Activated naive CD4-positive, alpha-beta T cell treated with anti-CD3 and anti-CD28 coated beads, Interleukin-2, amount 50 U/mL, for 24 hours (primary cell): ENCODE results near the gene NFASC.

ENCODE experiments used
- H3K27ac Mint-ChIP-seq: one replicate; pipeline ENCODE4 v1.8.0; 2021; ENCODE audit warnings: mild to moderate bottlenecking, mixed read lengths
- H3K27me3 Mint-ChIP-seq: one replicate; pipeline ENCODE4 v1.8.0; 2021; ENCODE audit warnings: mixed read lengths
- H3K36me3 Mint-ChIP-seq: one replicate; pipeline ENCODE4 v1.8.0; 2021; ENCODE audit warnings: mixed read lengths
- H3K4me1 Mint-ChIP-seq: one replicate; pipeline ENCODE4 v1.8.0; 2021; ENCODE audit warnings: mixed read lengths
- H3K4me3 Mint-ChIP-seq: one replicate; pipeline ENCODE4 v1.8.0; 2021; ENCODE audit warnings: mild to moderate bottlenecking, mixed read lengths
- H3K9me3 Mint-ChIP-seq: one replicate; pipeline ENCODE4 v1.8.0; 2021; ENCODE audit warnings: mixed read lengths

Gene NFASC

DNA sequence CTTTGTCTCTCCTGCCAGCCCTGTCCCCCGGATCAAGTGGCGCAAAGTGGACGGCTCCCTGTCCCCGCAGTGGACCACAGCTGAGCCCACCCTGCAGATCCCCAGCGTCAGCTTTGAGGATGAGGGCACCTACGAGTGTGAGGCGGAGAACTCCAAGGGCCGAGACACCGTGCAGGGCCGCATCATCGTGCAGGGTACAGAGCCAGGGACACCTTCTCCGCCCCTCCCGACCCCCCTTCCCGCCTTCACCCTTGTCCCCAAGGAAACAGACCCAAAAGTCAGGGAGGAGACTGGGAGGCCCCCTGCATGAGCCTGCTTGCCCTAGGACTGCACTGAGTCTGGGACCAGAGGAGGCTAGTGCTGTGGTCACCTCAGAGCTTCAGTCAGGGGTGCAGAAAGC, 190.6 kb downstream of the NFASC start:
- no peaks in the 10 kb centered on the region for H3K9me3 Mint-ChIP-seq
- H3K4me1 Mint-ChIP-seq: no peaks in the 10 kb centered on the region
- no peak overlapping the region for H3K4me3 Mint-ChIP-seq
- H3K36me3 Mint-ChIP-seq: no peaks in the 10 kb centered on the region
- H3K27me3 Mint-ChIP-seq: no peaks in the 10 kb centered on the region
- no peak overlapping the region for H3K27ac Mint-ChIP-seq

DNA sequence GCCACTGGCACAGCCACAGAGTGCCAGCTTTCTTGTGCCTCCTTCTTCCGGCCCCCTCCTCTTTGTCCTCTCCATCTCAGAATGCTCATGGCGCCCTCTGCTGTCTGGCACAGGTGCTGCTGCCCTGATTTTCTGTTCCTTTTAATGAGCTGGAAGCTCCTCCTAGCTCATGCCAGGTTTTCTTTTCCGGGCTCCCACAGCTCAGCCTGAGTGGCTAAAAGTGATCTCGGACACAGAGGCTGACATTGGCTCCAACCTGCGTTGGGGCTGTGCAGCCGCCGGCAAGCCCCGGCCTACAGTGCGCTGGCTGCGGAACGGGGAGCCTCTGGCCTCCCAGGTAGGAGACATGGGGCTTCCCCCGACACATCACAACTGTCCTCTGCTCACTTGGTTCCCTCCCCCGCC, 191.0 kb downstream of the NFASC start:
- no peaks in the 10 kb centered on the region for H3K27me3 Mint-ChIP-seq
- no peaks in the 10 kb centered on the region for H3K9me3 Mint-ChIP-seq
- H3K4me1 Mint-ChIP-seq: no peaks in the 10 kb centered on the region
- no peak overlapping the region for H3K27ac Mint-ChIP-seq
- H3K4me3 Mint-ChIP-seq: no peak overlapping the region
- H3K36me3 Mint-ChIP-seq: no peaks in the 10 kb centered on the region

DNA sequence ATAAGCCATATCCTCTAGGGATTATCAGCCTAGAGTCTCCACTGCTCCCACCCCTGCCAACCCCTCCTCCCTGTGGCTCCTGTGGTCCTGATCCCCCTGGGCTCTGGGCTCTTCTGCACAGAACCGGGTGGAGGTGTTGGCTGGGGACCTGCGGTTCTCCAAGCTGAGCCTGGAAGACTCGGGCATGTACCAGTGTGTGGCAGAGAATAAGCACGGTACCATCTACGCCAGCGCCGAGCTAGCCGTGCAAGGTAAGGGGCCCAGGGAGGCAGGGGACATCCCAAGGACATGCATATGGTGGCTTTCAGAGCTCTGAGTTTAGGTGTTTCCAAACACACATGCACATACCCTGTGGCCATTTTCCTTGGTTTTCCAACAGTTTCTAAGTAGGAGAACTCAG, 191.7 kb downstream of the NFASC start:
- no peaks in the 10 kb centered on the region for H3K4me1 Mint-ChIP-seq
- H3K27me3 Mint-ChIP-seq: no peaks in the 10 kb centered on the region
- H3K4me3 Mint-ChIP-seq: no peak overlapping the region
- H3K27ac Mint-ChIP-seq: no peak overlapping the region
- no peaks in the 10 kb centered on the region for H3K9me3 Mint-ChIP-seq
- no peaks in the 10 kb centered on the region for H3K36me3 Mint-ChIP-seq

DNA sequence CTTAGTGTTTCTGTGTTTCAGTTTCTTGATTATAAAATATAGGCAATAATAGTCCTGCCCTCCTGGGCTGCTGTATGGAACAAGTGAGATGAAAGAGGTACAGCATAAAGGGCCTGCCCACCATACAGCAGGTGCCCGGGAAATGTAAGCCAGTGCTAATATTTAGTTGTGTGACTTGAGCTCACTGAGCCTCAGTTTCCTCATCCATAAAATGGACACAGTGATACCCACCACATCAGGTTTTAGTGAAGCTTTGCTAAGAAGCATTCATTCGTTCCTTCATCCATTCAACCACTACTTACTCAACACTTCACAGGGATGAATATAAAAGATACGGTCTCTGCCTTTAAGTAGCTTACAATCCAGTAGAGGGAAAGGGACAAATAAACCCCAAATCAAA, 192.2 kb downstream of the NFASC start:
- Mint-ChIP-seq H3K4me1 (no peaks in the 10 kb centered on the region), H3K27ac (no peak overlapping the region), H3K4me3 (no peak overlapping the region), H3K36me3 (no peaks in the 10 kb centered on the region), H3K9me3 (no peaks in the 10 kb centered on the region), H3K27me3 (no peaks in the 10 kb centered on the region)

DNA sequence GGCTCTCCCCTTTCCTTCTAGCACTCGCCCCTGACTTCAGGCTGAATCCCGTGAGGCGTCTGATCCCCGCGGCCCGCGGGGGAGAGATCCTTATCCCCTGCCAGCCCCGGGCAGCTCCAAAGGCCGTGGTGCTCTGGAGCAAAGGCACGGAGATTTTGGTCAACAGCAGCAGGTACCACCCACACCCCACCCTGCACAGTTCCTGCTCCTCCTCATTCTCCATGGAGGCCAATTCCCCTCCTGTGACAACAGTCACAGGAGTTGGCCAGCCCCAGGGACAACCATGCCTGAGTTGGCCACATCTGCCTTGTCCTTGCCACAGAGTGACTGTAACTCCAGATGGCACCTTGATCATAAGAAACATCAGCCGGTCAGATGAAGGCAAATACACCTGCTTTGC, 193.6 kb downstream of the NFASC start:
- Mint-ChIP-seq H3K36me3 (no peaks in the 10 kb centered on the region), H3K27me3 (no peaks in the 10 kb centered on the region), H3K27ac (no peak overlapping the region), H3K4me3 (no peak overlapping the region), H3K4me1 (no peaks in the 10 kb centered on the region), H3K9me3 (no peaks in the 10 kb centered on the region)

DNA sequence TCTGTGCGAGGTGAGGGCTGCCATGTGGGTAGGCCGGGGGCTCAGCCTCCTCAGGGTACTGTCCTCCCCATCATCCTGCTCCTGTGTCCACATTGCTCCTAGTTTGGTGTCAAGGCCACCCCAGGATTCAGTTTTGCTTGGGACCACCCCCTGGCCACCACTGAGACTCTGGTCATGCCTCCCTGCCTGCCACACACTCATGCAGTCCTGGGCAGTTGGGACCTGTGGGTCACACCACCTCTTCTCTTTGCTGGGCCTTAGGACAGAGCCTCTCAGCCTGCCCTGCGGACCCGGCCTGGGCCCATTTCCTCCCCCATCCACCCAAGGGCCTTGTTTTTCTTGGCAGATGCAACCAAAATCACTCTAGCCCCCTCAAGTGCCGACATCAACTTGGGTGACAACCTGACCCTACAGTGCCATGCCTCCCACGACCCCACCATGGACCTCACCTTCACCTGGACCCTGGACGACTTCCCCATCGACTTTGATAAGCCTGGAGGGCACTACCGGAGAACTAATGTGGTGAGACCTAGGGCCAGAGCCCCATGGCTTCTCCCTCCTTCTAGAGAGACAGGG, 194.2 kb downstream of the NFASC start:
- H3K27ac Mint-ChIP-seq: no peak overlapping the region
- no peaks in the 10 kb centered on the region for H3K9me3 Mint-ChIP-seq
- H3K4me1 Mint-ChIP-seq: no peaks in the 10 kb centered on the region
- no peaks in the 10 kb centered on the region for H3K36me3 Mint-ChIP-seq
- no peaks in the 10 kb centered on the region for H3K27me3 Mint-ChIP-seq
- H3K4me3 Mint-ChIP-seq: no peak overlapping the region

DNA sequence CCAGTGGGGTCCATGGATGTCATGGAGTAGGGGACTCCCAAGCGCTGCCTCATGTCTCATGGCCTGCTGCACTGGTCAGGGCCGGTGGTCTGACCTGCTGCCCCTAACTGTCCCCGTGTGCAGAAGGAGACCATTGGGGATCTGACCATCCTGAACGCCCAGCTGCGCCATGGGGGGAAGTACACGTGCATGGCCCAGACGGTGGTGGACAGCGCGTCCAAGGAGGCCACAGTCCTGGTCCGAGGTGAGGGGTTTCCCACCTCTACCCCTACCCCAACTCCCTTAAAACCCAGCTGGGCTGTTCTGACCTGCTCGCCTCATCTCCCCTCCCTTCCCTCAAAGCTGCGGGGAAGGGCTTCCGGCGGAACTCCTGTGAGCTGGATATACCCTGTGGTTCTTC, 195.0 kb downstream of the NFASC start:
- H3K27me3 Mint-ChIP-seq: no peaks in the 10 kb centered on the region
- no peak overlapping the region for H3K4me3 Mint-ChIP-seq
- no peak overlapping the region for H3K27ac Mint-ChIP-seq
- no peaks in the 10 kb centered on the region for H3K4me1 Mint-ChIP-seq
- H3K9me3 Mint-ChIP-seq: no peaks in the 10 kb centered on the region
- H3K36me3 Mint-ChIP-seq: no peaks in the 10 kb centered on the region

DNA sequence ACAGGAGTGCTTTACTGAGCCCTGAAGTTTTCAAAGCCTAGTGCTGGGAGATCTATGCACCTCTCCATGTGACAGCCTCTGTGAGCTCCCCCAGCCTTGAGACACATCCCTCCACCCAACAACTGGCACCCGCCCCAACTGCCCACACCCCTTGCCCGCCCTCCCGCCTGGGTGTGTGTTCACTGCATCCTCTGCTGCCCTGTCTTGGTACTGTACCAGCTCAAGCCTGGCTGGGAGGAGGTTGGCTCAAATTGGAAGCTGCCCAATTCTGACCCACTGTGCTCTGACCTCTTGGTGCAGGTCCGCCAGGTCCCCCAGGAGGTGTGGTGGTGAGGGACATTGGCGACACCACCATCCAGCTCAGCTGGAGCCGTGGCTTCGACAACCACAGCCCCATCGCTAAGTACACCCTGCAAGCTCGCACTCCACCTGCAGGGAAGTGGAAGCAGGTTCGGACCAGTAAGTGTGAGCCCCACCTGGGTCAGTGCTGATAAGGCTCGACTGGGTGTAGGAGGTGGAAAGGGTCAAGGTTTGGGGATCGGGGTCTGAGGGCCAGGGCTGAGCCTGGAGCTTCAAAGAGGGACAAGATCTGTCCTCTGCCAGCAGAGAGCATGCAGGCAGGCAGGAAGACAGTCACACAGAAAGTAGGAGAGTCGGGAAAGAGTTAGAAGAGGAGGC, 195.6 kb downstream of the NFASC start:
- Mint-ChIP-seq H3K36me3 (no peaks in the 10 kb centered on the region), H3K27me3 (no peaks in the 10 kb centered on the region), H3K27ac (no peak overlapping the region), H3K4me1 (no peaks in the 10 kb centered on the region), H3K9me3 (no peaks in the 10 kb centered on the region), H3K4me3 (no peak overlapping the region)

DNA sequence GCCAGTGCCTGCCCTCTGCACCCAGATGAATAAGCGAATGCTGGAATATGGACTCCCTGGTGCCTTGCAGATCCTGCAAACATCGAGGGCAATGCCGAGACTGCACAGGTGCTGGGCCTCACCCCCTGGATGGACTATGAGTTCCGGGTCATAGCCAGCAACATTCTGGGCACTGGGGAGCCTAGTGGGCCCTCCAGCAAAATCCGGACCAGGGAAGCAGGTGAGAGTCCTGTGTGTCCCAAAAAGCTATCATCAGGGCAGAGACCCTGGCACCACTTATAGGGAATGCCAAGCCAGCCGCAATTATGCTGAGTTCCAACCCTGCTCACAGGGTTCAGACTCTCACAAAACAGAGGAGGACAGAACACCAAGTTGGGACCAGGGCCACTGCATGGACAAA, 196.4 kb downstream of the NFASC start:
- H3K4me3 Mint-ChIP-seq: no peak overlapping the region
- H3K27me3 Mint-ChIP-seq: no peaks in the 10 kb centered on the region
- H3K9me3 Mint-ChIP-seq: no peaks in the 10 kb centered on the region
- H3K36me3 Mint-ChIP-seq: no peaks in the 10 kb centered on the region
- no peaks in the 10 kb centered on the region for H3K4me1 Mint-ChIP-seq
- no peak overlapping the region for H3K27ac Mint-ChIP-seq

DNA sequence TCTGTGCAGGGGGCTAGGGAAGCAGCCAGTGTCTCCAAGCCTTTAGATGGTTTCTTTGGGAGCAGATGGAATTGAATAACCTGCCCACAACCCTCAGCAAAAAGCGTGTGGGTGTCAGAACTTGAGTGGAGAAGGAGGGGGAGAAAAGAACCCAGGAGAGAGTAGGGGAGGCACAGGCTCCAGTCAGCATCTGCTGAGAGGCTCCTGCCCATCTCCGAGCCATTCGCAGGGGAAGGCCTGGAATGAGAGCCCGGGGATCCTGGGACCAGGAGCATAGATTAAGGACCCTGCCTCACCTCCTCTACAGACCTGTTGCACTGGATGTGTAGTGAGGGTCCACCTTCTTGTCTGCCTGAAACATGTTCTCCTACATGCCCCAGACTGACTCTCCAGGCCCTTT, 197.3 kb downstream of the NFASC start:
- Mint-ChIP-seq H3K4me3 (no peak overlapping the region), H3K27ac (no peak overlapping the region), H3K4me1 (no peaks in the 10 kb centered on the region), H3K36me3 (no peaks in the 10 kb centered on the region), H3K9me3 (no peaks in the 10 kb centered on the region), H3K27me3 (no peaks in the 10 kb centered on the region)

DNA sequence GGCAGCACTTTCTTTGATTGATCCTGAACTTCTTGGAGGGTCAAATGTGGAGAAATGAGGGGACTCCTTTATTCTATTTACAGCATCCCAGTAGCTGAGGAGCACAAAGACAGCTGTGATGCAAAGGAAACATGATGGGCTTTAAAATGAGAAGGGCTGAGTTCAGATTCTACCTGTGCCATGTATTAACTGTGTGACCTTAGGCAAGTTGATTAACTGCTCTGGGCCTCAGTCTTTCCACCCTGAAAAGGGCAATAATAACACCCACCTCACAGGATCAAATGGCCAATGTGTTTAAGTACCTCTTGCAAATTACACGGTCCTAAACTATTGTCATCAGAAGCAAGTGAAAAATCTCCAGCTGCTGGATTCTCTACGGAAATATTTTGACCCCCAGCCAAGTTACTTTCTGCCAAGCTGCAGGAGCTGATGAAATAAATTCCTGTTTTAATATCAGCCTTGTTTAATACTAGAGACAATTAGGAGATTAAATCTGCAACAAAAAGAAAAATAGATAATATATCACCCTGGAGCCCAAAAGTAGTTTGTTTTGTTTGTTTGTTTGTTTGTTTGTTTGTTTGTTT, 197.9 kb downstream of the NFASC start:
- H3K4me1 Mint-ChIP-seq: no peaks in the 10 kb centered on the region
- no peak overlapping the region for H3K27ac Mint-ChIP-seq
- H3K27me3 Mint-ChIP-seq: no peaks in the 10 kb centered on the region
- no peaks in the 10 kb centered on the region for H3K36me3 Mint-ChIP-seq
- H3K9me3 Mint-ChIP-seq: no peaks in the 10 kb centered on the region
- no peak overlapping the region for H3K4me3 Mint-ChIP-seq

DNA sequence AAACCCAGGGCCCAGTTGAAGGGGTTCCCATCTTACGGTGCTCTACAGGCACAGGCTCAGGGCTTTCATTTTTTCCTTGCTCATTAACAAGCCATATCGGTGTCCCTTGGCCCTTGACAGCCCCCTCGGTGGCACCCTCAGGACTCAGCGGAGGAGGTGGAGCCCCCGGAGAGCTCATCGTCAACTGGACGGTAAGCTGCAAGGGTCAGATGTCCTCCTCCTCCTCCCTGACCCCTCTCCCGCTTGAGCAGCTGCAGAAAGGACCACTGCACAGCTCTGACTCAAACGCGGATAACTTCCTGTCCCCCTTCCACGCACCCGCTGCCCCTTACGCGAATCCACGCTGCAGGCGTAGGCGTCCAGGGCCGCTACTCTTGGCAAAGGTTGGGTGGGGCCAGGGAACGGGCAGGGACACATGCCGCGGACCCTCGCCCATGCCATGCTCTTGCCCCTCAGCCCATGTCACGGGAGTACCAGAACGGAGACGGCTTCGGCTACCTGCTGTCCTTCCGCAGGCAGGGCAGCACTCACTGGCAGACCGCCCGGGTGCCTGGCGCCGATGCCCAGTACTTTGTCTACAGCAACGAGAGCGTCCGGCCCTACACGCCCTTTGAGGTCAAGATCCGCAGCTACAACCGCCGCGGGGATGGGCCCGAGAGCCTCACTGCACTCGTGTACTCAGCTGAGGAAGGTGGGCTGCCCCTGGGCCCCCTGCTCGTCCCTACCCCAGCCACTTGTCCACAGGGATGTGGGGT, 198.9 kb downstream of the NFASC start:
- H3K9me3 Mint-ChIP-seq: no peaks in the 10 kb centered on the region
- H3K27ac Mint-ChIP-seq: no peak overlapping the region
- H3K4me3 Mint-ChIP-seq: no peak overlapping the region
- no peaks in the 10 kb centered on the region for H3K4me1 Mint-ChIP-seq
- no peaks in the 10 kb centered on the region for H3K27me3 Mint-ChIP-seq
- no peaks in the 10 kb centered on the region for H3K36me3 Mint-ChIP-seq

DNA sequence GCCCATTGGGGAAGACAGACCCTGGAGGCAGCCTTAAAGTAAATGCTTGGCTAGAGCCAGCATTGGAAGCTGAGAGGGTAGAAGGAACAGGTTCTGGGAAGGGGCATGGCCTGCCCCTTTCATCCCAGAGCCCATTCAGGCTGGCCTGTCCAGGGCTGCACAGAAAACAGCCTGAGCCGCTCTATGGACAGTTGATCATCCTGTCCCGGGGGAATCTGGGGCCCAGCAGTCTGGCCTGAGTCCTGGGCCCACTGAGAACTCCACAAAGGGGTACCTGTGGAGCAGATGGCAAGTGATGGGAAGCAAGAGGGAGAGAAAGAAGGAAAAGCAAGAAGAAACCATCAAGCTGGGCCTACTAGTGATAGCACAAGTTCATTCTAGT, 200.4 kb downstream of the NFASC start:
- Mint-ChIP-seq H3K27me3 (no peaks in the 10 kb centered on the region), H3K36me3 (no peaks in the 10 kb centered on the region), H3K27ac (no peak overlapping the region), H3K4me3 (no peak overlapping the region), H3K4me1 (no peaks in the 10 kb centered on the region), H3K9me3 (no peaks in the 10 kb centered on the region)

DNA sequence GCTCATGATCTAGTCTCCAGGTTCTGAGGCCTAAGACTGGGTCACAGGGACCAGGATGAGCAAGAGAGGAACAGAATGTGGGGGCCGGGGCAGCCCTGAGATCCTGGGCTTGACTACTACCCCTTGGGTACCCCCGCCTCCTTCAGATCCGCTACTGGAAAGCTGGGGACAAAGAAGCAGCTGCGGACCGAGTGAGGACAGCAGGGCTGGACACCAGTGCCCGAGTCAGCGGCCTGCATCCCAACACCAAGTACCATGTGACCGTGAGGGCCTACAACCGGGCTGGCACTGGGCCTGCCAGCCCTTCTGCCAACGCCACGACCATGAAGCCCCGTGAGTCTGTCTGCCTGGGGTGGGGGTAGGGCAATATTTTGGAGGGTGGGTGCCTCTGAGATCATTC, 201.1 kb downstream of the NFASC start:
- Mint-ChIP-seq H3K36me3 (no peaks in the 10 kb centered on the region), H3K9me3 (no peaks in the 10 kb centered on the region), H3K27me3 (no peaks in the 10 kb centered on the region), H3K4me1 (no peaks in the 10 kb centered on the region), H3K4me3 (no peak overlapping the region), H3K27ac (no peak overlapping the region)

DNA sequence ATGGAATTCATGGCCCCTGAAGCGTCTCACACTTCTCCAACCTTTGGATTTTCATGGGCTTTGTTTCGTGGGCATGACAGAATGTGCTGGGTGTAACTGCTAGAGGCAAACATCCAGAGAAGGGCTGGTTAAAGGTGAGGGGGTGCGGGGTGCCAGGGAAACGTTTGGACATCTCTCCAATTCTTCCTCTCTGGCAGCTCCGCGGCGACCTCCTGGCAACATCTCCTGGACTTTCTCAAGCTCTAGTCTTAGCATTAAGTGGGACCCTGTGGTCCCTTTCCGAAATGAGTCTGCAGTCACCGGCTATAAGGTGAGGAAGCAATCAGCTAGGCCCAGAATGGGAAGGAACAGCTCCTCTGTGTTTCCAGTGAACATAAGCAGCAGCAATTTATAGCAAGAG, 201.6 kb downstream of the NFASC start:
- H3K4me3 Mint-ChIP-seq: no peak overlapping the region
- H3K9me3 Mint-ChIP-seq: no peaks in the 10 kb centered on the region
- H3K4me1 Mint-ChIP-seq: no peaks in the 10 kb centered on the region
- no peaks in the 10 kb centered on the region for H3K27me3 Mint-ChIP-seq
- H3K27ac Mint-ChIP-seq: no peak overlapping the region
- H3K36me3 Mint-ChIP-seq: no peaks in the 10 kb centered on the region
